ENCODE measurements around the gene MTG1.

DNA sequence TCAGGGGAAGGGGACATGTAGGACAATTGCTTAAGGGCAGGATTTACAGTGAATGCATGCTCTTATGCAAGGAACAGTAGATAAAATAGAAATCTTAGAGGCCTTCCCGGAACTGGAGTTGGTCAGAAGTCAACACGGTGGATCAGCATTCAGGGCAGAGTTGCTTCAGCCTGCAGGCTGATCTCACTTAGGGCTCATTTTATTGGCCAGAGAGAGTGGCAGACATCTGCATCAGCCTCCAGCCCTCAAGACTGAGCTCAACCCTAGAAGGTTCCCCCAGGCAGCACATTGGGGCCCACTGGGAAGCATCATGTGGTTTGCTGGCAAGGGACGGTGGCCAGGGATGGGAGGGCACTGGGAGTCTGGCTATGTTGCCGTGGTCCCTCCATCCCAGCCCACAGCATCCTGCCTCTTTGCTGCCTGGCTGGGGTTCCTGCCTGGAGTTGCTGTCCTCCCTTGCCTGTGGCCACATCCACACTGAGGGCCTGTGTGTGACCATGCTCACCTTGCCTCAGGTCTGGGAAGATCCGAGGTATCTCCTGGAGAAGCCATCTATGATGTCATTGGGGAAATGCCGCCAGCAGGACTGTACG is 72.8 kb downstream of the MTG1 start:
- TF ChIP-seq POLR2A (IDR thresholded peaks at IDR 0.05; ENCODE audit: low read length) (no peak), GATA1 (IDR thresholded peaks at IDR 0.05; ENCODE audit: low read depth, low read length) (no peak)

Measured in erythroblast (primary cell).